Activated CD4-positive, alpha-beta T cell treated with anti-CD3 and anti-CD28 coated beads, Interleukin-2, amount 50 U/mL, for 24 hours (primary cell): ENCODE measurements around the gene PPP1R15B.
A peak's percentile ranks its signal among the peaks of the same experiment; 100 is the strongest.
"Not testable (repeated sequence)": the region's sequence is repeated elsewhere in the genome, so short reads cannot be mapped to it uniquely, and the experiment has no call there.

Experiments used
- DNase-seq, 2 donors: peaks; one replicate each; pipeline ENCODE4 v3.0.0-alpha.2; 2020; ENCODE audit warnings: low read depth in 1 of 2, low spot score in 1 of 2

Gene PPP1R15B

DNA sequence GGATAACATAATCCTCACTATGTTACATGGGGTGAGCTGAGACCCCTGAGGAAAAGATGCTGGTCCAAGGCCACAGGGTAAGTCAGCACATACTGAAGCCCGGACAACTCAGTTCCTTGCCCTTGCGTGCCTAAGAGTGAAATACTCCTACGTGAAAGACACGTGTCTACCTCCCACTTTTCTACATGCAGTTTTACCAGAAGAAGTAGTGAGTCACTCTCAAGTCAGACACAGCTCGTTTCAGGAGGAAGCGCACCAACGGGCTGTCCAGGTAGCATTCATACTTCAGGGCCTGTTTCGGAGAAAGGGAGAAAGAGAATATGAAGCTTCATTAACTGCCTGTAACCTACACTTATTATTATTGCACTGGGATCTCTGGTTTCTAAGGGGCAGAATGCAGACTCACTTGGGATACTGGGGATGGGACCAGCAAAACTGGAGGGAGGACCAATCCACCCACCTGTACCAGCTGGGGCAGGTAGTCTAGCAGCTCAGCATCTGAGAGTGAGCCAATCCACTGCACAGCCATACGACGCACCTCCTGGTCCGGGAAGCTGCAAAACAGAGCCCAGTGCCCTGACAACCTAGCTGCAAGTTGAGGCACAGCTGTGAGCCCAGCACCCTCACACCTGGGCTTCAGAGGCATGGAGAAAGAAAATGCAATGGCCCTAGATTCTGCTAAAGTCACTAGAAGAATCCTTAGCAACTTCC is 32.4 kb upstream of the PPP1R15B start:
- peak in 1 of 2 donors; percentile 18 for DNase-seq

DNA sequence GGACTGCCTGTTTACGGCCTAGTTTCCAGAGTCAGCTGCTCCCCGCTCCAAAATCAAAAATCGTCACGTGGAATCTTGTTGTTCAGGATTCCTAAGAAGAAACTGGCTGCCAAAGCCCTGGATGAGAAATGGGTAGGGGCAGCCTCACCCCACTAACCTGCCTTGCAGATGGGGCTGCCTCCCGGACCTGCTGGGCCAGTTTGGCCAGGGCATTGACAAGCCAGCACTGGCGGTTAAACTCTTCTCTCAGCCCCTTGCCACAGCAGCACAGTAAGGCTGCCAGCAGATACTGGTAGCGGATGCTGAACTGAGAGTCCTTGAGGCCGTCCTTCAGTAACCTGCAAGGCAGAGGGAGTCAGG is 31.6 kb upstream of the PPP1R15B start:
- no peak for DNase-seq

GRCh38 chr1:204442376-204443259 is 31.0 kb upstream of the PPP1R15B start:
- DNase-seq = no peak

DNA sequence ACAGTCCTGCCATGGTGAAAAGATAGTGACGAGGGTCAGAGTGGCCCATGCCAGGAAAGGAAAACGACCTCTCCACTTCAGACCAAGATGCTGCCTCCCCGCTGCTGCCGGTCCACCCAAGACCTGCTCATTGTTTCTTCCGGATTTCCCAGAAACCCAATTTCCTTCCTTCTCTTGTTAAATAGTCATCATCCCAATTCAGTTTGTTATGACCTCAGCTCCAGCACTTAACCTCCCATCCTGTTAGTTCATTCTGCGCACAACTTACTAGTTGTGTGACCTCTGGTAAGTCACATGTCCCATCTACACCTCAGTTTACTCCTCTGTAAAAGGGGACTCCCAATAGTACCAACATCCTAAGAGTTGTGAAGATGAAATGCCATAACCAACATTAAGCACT is 29.9 kb upstream of the PPP1R15B start:
- DNase-seq = no peak

DNA sequence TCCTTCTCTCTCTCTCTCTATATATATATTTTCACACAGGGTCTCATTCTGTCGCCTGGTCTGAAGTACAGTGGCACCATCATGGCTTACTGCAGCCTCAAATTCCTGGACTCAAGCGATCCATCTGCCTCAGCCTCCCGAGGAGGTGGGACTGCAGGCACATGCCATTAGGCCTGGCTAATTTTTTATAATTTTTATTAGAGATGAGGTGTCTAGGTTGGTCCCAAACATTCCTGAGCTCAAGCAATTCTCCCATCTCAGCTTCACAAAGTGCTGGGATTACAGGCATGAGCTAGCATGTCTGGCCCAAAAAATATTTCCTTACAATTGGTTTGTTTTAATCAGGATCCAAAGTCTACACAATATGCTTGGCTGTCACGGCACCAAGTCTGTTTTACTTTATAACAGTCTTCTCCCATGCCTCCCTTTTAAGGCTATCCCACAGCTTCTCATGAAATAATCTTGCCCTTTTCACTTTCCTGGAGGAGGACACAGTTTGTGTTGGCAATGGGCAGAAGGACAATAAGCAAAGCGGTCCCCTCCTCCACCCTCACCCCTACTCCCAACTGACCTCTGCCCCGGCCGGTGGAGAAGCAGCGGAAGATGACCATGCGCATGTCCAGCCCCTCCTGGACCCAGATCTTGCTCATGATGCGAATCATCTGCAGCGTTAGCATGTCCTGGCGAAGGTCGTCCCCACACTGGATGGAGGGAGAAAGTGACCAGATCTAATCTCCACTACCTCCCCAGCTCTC is 28.2 kb upstream of the PPP1R15B start:
- no peak for DNase-seq

DNA sequence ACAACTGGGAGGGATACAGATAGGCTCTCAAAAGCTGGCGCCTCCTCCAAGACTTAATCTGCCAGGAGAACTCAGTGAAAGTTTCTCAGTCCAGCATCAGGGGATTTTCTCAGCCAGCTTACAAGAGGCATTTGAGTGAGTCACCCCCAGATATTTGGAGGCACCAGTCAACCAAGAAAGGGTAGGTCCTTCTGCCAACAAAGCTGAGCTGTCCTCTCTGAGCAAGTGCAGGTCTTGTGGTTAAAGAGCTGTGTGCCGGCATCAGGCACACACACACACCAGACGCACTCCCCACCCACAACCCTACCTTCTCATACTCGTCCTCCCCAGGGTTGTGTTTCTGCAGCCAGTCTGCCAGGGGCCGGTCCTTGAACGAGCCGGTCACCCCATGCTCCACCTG is 27.0 kb upstream of the PPP1R15B start:
- DNase-seq = no peak

DNA sequence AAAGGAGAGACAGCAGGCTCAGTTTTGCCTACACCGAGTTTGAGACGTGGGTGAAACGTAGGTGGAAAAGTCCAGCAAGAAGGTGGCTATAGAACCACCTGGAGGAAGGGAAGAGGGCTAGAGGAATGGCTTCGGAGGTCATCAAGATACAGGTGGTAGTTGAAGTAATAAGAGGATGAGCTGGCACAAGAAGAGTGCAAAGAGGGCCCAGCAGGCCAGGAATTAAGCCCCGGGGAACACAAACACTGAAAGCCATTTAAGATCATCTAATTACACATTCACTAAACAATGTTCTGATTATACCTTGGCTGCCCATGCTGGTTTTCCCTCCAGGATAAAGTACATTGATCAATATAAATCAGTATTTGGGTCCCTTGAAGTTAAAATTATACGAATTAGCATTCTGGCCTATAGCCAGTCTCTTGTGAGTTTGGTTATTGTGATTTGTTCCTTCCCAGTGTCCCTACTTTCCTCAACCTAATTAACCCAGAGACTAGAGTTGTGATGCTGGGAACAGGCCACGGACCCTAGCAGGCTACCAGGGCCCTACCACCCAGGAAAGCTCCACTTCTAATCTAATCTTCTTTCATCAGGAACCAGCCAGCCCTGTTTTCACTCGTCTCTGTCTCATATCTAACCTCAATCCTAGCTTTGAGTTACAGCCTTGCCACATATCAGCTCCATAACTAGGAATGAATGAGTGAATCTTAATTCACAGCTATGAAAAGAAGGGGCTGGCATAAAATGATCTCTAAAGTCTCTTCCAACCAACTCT is 26.4 kb upstream of the PPP1R15B start:
- DNase-seq = no peak

DNA sequence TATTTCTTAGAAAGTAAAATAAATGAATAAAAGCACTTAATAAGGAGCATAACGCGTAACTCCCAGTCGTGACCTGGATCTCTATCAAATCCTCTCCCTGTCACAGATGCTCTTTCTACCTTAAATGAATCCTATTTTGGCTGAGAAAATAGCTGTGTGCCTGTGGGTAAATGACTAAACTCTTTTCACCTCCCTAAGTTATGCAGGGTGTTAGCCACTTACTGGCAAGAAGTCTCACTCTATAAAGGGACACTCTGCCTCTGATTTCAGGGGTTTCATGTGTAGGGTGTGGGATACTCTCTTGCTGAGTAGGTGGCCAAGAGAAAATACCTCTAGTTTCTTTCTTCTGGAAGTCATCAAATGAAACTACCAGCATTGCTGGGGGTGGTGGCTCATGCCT is 24.3 kb upstream of the PPP1R15B start:
- DNase-seq = no peak

DNA sequence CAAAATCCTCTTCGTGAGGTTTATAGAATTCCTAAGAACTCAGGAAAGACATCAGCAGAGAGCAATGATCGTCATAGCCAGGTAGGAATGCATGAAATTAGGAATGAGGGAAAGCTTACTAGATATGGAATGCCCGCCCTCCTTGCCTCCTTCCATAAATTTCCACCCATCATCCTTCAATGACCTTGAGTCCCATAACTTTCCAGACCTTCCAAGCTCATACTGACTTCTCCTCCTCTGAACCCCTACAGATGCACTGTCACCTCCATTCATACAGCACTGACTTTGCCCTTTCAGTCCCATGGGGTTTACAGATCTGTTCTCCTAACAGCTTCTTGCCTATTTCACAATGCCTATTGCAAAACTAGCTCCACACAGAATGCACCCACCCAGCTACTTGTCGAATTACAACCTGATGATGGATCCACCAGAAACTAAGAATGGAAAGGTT is 23.8 kb upstream of the PPP1R15B start:
- no peak for DNase-seq

GRCh38 chr1:204434116-204434755 is 22.6 kb upstream of the PPP1R15B start:
- DNase-seq = no peak

GRCh38 chr1:204432708-204433107 is 21.1 kb upstream of the PPP1R15B start:
- no peak for DNase-seq

DNA sequence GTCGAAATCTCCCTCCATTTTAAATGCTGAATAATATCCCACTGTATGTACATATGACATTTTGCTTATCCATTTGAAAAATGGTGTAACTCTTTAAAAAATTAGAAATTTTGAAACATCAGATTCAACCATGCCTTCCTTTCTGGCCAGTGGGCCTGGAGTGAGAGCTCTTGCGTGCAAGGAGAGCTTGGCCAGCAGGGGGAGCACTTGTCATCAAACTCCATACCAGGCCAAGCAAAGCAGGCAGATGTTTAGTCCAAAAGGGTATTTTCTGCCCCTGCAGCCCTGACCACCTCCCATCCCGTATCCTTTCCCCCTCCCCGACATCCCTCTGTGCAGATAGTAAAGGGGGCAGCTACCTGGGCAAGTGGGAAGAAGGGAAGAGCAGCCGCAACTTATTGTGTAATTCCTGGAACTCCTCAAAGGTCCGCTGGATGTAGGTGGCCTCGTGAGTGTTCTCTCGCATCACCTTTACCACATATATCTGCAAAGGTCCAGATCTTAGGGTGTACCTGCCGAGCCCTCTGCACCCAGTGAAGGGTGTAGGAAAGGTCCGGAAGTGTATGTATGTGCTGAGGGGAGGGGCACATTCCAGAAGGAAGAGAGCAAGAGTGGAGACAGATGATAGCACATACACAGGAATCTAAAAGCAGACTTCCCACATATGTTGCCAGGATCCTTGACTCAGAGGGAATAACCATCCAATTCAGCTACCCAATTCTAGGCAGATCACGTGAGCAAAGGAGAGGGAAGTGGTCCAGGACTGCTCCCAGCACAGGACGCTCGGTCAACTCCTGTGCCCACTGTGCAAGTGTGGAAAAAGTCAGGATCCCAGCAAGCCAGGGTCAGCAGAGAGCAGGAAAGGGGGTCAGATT is 19.9 kb upstream of the PPP1R15B start:
- DNase-seq = peak; percentile 59 to 67

DNA sequence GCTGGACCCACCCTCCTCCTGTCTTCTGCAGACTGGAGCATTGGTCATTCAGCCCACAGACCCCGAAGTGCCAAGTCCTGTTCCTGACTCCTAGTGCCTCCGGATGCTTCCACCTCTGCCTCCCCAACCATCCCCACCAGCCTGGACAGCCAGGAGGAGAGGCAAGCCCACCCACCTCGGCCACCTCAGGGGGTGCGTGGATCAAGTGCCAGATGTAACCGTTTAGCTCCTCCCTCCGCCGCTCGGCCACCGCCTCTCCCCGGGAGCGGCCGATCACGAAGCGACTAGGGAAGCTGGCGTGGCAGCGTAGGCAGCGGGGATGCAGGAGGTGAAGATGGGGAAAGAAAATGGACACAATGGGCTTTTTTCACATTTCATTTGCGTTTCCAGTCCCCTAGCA is 18.1 kb upstream of the PPP1R15B start:
- DNase-seq = no peak

DNA sequence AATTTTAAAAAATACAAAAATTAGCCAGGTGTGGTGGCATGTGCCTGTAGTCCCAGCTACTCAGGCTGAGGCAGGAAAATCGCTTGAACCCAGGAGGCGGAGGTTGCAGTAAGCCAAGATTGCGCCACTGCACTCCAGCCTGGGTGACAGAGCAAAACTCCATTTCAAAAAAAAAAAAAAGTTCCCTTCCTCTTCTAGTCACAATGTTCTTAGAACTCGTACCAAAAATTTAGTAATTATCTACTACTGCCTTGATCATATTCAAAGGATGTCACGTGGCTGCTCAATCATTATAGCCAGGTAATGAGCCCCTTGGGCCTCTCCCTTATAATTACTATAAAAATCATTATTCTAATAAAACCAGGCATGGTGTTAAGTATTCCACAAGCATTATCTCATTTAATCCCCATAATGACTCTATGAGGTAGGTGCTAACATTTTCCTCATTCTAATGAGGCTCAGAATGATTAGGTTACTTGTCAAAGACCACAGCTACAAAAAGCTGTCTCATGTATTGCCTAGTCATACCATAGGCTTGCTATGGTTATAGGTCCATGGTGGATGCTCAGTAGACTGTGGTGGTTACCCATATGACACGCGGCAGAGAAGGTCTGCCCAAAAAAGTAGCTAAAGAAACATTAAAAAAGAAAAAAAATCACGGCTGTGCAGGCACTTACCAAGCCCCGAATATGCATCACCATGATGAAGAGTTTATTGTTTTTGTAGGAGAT is 15.5 kb upstream of the PPP1R15B start:
- no peak for DNase-seq

- no peak for DNase-seq
These were observed 14.9 kb upstream of the PPP1R15B start for GRCh38 chr1:204426474-204426873.

GRCh38 chr1:204426035-204426436 is 14.4 kb upstream of the PPP1R15B start:
- DNase-seq = no peak

DNA sequence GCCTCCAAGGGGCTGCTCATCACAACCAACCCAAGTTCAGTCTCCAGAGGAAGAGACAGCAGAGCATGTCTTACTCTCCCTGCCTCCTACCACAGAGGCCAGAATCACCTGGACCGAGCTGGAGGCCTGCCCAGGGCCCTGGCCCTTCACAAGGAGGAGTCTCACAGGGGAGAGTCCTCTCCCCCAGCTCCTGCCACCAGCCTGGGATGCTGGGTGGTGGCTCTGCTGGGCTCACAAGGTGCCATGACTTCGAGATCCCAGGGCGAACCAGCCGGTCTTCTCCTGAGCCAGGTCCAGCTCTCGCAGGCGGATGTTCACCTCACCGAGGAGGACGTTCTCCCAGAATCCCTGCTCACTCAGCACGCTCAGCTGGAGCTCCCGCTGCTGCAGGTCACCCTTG is 13.0 kb upstream of the PPP1R15B start:
- no peak for DNase-seq

- not testable (repeated sequence) for DNase-seq
These were observed 10.6 kb upstream of the PPP1R15B start for GRCh38 chr1:204422061-204422705.
